ENCODE measurements around the gene NAE1.
"Not testable (repeated sequence)": the region's sequence is repeated elsewhere in the genome, so short reads cannot be mapped to it uniquely, and the experiment has no call there.

NAE1 gene

DNA sequence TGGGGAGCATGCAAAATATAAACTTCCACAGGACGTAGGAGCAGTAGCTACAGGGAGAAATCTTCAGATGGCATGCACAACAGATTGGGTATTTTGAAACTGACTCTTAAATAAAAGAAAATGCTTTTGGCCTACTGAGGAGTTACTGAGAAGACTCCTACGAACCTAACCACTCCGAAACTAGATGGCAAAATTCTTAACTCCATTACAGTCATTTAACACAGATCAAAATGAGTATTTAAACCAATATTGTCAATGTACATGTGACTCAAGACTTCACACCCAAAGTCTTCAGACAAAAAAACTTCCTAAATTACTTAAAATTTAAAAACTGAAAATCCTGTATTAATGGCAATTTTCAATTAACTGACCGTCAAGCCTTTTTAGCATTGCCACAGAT lies 21.0 kb downstream of the NAE1 start:
- TF ChIP-seq, protein P1, sequence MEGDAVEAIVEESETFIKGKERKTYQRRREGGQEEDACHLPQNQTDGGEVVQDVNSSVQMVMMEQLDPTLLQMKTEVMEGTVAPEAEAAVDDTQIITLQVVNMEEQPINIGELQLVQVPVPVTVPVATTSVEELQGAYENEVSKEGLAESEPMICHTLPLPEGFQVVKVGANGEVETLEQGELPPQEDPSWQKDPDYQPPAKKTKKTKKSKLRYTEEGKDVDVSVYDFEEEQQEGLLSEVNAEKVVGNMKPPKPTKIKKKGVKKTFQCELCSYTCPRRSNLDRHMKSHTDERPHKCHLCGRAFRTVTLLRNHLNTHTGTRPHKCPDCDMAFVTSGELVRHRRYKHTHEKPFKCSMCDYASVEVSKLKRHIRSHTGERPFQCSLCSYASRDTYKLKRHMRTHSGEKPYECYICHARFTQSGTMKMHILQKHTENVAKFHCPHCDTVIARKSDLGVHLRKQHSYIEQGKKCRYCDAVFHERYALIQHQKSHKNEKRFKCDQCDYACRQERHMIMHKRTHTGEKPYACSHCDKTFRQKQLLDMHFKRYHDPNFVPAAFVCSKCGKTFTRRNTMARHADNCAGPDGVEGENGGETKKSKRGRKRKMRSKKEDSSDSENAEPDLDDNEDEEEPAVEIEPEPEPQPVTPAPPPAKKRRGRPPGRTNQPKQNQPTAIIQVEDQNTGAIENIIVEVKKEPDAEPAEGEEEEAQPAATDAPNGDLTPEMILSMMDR (IDR thresholded peaks at IDR 0.05; ENCODE audit: low read depth, low read length): no peak
- H3K4me3 ChIP-seq (ENCODE audit: low read depth, low read length): no peak overlapping the region

DNA sequence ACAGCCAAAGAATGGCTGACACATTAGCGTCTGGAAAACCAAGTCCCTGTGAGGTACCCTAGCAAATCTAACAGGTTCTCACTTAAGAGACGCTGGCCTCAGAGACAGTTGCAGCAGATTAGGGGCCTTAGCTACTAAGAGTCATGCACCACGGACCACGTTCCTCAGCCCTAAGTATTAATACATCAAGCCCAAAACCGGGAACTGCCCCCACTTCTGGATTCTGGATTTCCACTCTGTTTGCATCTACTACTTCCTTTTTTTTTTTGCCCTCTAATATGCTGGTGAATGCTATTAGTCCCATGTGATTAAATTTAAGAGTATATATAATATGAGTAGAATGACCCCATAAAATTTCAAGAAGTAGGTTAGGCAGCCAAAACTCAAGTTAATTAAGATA lies 28.6 kb downstream of the NAE1 start:
- TF ChIP-seq, protein P1 (IDR thresholded peaks at IDR 0.05; ENCODE audit: low read depth, low read length): no peak
- no peak overlapping the region for H3K4me3 ChIP-seq (ENCODE audit: low read depth, low read length)

DNA sequence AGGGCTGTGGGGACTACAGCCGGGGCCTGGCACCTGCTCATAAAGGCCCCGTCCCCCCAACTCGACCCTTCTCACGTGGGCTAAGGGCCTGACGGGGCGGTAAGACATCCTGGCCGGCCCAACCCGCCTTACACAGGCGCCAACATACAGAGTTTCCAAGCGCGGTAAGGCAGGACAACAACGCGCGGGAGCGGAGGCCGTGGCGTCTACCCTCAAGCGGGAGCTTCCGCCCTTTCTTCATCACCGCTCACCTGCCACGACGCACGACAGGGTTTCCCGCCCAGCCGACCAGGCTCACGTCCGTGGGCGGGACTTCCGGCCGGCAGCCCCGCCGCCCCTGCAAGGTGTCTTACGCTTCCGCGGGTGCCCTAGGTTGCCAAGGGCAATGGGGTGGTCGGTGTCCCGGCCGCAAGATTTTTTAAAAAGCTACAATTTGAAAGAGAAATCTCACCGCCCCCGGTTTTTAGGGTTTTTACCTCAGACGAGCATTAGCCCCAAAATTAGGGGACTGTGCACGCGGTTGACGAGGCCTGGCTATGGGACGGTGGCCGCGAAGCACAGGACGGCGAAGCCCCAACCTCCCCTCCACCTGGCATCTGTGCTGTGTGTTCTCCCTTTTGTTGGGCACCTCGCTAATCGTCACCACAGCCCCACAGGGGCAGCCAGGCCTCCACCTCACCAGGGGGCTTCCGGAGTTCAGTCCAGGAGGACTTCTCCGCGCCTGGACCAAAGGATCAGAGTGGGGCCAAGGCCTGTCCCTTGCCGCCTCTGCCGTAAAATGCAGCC lies 29.3 kb downstream of the NAE1 start, which contains the start of gene TERB1:
TERB1 (minus strand) TSS at position 265 of the 786 bp plus-strand sequence. CDS start 4,786 bp downstream, outside the sequence.
- TF ChIP-seq, protein P1 (IDR thresholded peaks at IDR 0.05; ENCODE audit: low read depth, low read length): no peak
- H3K4me3 ChIP-seq (ENCODE audit: low read depth, low read length): no peak within 1 kb of the TSS

DNA sequence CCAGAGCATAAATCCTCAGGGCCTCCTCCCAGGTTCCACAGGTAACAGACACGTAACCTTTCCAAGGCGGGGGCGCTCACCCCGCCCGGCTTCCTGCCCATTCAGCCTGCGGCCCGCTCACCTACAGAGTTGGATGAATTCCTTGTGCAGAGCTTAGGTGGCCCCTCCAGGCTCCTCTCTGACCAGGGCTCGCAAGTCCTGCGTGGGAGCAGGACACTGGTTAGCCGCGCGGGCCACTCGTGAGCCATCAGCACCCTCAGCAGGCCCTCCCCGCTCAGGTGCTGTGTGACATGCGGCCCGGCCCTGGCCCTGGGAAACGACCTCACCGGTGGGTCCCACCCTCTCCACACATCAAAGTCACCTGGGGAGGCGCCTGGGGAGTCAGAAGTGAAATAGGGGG lies 29.9 kb downstream of the NAE1 start:
- TF ChIP-seq, protein P1 (IDR thresholded peaks at IDR 0.05; ENCODE audit: low read depth, low read length): no peak
- H3K4me3 ChIP-seq (ENCODE audit: low read depth, low read length): no peak overlapping the region

DNA sequence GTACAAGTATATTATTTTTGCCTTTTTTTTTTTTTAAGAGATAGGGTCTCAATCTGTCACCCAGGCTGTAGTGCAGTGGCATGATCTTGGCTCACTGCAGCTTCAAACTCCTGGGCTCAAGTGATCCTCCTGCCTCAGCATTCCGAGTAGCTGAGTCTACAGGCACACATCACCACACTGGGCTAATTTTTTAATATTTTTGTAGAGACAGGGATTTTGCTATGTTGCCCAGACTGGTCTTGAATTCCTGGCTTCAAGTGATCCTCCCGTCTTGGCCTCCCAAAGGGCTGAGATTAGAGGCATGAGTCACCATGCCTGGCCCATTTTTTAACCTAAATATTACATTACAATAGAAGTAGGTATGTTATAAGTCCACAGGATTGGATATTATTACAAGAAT lies 32.6 kb downstream of the NAE1 start:
- TF ChIP-seq, protein P1 (IDR thresholded peaks at IDR 0.05; ENCODE audit: low read depth, low read length): no peak

DNA sequence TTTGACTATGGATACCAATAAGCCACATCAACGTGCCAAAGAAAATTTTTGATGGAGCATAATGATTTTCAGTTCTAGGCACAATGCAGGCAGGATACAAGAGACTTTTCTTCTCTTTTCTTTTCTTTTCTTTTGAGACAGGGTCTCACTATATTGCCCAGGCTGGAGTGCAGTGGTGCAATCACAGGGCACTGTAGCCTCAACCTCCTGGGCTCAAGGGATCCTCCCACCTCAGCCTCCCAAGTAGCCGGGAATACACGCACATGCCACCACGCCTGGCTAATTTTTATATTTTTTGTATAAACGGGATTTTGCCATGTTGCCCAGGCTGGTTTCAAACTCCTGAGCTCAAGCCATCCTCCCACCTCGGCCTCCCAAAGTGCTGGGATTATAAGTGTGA lies 36.8 kb downstream of the NAE1 start:
- not testable (repeated sequence) for H3K4me3 ChIP-seq (ENCODE audit: low read depth, low read length)

More for the DNA sequence above, 32.6 kb downstream of the NAE1 start:
- no peak overlapping the region for H3K4me3 ChIP-seq (ENCODE audit: low read depth, low read length)

DNA sequence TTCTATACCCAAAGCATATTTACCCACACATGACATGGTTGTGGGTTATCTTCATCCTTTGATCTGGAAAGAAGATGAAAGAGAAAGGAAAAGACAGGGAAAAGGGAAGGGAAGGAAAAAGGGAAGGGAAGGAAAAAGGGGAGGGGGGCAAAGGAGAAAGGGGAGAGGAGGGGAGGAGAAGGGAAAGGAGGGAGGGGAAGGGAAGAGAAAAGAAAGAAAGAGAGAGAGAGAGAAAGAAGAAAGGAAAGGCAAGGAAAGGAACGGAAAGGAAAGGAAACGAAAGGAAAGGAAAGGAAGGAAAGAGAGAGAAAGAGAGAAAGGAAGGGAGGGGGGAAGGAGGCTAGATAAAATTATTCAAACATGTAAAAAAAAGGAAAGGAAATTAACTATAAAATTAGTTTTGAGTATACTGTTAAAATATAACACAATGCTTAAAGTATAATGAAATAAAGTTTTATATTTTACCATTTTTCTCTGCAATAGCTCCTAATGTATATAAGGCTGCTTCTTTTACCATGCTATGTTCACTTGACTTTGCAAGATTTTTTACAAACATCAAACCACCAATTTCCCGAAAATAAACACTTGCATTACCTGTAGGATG lies 40.5 kb downstream of the NAE1 start:
- H3K4me3 ChIP-seq (ENCODE audit: low read depth, low read length): no peak overlapping the region
- TF ChIP-seq, protein P1 (IDR thresholded peaks at IDR 0.05; ENCODE audit: low read depth, low read length): no peak

Data from WI38 (cell line).